HG03097 (cell line): ENCODE measurements around the gene OPRD1.

Experiments used
- ATAC-seq: cut with Tn5 transposase; IDR thresholded peaks from one replicate; pipeline ENCODE4 v1.9.1; 2021; ENCODE audit not compliant: unreplicated experiment, low FRiP score

OPRD1 gene

DNA sequence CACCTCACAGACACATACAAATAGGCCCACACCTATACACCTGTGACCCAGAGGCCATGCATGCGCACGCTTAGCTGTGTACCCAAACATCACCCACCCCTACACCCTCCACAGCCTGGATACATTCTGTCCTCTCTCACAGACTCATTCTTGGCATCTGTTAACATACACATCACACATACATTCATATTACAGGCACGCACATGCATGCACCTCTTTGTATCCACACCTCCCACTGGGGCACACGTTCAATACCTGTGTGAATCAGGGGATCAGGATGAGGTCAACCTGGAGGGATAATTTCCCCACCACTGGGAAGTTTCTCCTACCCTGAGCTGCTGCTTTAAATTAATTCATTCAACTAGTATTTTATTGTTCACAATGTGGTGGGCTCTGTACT, 66.8 kb downstream of the OPRD1 start:
- no peak for ATAC-seq

DNA sequence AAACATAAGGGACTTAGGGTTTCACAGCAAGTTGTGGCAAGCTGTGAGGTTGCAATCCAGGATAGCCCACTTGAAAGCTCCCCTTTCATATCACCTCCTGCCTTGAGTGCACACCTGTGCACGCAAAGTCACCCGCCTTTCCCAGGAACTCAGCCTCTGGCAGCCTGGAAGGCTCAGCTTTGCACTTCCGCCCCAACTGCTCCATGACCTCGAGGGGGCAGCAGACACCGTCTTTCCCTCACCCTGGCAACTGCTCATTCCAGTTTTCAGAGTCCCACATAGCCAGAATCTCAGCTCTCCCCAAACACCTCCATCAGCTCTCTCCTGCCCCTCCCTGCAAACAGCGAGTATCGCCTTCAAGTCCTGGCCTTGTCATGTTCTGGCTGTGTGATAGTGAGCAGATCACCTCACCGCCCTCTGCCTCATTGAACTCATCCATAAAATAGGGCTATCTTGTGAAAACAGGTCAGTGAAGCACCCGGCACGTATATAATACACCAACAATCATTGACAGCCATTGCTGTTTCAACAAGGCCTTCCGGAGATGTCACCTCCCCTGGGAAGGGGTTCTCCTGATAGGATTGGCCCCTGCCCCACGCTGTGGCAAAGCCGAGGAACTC, 70.1 kb downstream of the OPRD1 start:
- ATAC-seq, result no peak

DNA sequence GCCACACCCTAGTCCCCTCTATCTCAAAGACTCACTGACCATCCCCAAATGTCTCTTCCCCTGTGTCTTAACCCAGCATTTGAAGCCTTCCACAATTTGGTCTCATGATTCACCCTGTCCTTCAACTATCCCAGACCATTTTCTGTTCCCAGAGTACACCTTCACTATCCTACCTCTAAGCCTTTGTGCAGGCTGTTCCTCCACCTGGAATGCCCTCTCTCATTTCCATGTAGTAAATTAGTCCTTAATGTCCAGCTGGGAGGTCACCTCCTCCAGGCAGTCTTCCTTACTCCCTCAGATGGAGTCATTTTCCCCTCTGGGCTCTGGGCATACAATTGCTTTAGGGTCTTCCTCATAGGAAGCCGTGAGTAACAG, 71.3 kb downstream of the OPRD1 start:
- no peak for ATAC-seq

DNA sequence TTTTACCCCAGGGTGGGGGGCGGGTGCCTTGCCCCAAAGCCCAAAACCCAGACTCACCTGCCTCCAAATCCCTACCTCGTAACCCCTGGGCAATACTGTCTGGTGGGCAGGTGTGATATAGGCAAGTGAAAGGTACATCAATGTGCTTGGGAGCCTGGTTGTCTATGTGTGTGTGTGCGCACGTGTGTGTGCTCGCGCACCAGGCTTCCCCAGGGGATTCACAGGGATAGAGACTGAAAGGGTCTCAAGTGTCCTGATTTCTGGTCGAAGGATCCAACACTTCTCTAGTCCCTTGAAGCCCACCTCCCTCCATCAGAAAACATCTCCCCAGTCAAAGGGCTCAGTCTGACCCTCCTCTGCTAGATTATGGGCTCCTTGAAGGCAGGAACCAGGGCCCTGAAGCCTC, 73.5 kb downstream of the OPRD1 start:
- ATAC-seq, result no peak

DNA sequence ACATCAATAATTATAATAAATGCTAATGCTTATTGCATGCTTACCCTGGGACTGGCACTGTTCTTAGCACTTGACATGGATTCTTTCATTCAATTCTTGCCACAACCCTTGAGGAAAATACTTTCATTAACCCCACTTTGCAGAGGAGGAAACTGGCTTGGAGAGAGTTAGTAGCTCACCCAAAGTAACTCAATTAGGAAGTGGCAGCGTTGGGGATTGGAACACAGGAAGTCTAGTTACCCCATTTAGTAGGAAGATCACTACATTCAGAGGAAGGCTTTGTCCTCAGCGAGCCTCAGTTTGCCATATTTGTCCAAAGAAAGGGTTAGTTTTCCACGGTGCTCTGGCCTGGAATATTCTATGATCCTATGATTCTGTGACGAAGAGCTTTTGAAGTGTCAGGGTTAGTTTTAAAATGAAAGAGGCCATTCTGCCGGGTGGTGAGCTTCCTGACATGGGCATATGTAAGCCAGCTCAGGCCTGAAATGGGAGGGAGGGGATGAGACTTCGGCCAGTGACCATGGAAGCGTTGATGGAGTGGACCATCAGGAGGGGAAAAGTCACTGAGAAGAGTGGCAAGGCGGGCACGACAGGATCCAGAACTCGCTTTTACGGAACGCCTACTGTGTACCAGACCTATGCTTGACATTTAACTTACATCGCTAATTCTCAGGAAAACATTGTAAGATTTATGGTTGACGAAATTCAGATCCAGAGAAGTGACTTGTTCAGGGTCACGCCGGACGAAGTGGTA, 74.2 kb downstream of the OPRD1 start:
- no peak for ATAC-seq

DNA sequence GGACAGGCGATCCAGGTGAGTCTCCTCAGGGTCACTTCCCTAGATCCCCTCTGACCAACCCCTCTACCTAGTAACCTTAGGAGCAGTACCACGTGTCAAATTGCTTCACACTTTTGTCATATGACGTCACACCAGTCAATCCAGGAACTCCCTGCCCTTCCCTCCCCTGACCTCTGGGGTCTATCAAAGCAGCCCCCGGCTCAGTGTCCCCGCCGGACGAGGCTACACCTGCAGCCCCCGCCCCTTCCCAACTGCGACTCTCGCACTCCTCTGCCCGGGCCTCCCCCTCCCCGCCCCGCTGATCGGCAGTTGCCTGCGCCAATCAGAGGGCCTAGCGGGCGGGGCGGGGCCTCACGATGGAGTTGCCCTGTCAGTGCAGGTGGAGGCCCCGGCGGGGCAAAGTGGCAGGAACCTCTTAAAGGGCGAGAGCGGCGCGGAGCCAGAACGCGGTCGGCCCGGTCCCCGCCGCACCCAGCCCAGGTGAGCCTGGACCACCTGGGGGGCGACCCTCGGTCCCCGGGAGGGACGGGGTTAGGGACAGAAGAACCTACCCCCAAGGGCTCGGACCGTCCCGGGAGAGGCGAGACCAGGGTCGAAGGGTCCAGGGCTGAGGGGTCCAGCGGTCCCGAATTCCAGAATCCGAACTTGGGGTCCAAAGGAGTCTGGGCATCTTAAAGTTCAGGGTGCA, 74.9 kb downstream of the OPRD1 start:
- ATAC-seq, result no peak

DNA sequence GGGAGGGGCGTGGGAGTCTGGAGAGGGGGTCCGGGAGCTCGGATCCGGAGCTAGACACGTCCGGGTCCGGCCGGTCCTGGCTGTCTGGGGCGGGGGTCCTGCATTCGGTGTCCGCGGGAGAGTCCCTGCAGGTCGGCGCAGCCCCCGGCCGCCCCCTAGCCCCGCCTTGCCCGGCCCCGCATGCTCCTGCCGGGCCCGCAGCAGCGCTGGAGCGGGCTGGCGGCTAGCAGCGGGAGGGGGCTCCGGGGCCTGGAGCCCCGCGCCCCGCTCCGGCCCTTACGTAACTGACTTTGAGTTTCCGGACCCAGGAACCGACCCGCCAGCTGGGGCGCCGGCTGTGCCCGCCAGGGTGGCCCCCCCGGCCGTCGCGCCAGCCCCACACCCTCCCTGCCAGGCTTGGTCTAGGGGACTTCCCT, 75.5 kb downstream of the OPRD1 start:
- ATAC-seq, result no peak

DNA sequence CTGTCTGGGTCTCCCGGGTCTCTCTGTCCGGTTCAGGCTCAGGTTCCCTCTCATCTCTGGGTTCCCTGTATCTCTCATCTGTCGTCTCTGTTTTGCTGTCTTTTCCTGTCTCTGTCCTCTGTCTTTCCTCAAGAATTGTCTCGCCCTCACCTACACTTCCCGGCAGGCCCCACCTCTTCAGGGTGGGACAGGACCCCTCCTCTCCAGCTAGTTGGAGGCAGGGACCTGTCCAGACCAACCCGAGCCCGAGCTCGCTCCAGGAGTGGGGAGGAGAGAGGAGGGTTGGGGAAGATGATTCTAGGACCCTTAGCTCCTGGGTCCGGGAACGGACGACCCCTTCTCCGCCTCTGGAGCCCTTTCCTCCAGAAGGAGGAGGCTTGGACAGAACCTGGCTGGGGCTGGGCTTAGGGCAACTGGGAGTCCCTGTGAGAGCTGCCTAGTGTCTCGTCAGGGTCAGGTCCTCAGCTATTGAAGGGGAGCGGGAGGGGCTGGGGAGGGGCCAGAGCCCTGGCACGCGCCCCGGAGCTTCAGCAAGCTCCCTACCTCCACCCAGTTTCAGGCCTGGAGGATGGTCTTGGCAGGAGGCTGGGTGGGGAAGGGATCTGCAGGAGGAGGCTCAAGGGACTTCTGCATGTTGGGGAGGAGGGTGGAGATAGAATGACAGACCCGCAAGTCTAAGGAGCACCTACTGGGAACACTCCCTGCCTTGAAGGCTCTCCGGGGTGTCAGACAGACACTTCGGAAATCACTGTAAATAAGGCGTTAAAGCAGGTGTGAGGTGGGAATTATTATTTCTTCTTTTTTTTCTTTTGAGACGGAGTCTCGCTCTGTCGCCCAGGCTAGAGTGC, 76.1 kb downstream of the OPRD1 start:
- no peak for ATAC-seq

DNA sequence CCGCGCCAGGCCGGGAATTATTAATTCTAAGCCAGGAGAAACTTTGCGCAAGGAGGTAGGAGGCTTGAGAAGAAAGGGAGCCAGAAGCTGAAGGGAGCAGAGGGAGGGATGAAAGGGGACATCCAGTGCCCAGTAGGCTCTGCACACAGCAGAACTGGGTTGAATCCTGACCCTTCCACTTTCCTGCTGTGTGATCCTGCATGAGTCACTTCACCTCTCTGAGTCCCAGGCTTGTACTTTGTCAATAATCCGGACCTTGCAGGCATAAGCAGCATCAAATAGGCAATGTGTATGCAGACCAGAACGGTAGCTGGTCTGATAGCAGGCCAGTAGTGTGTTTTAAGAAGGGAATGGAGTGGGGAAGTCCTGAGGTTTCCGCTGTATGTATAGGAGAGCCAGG, 76.9 kb downstream of the OPRD1 start:
- no peak for ATAC-seq

DNA sequence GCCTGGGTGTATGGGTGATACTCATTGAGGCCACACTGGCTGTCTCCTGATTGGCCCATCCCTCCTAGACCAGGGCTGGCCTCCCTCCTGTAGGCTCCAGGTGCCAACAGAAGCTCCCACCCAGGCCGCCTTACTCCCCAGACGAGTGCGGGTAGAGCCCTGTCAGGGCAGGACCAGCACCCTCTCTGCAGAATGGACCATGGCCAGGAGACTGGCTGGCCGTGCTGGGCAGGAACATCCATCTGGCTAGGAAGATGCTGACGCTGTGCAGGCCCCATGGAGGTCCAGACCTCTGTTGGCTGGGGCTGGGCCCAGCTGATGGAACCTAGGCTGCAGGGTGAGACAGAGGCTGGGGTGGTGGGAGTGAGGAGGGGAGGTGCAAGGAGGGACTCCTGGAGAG, 77.4 kb downstream of the OPRD1 start:
- ATAC-seq, result no peak

DNA sequence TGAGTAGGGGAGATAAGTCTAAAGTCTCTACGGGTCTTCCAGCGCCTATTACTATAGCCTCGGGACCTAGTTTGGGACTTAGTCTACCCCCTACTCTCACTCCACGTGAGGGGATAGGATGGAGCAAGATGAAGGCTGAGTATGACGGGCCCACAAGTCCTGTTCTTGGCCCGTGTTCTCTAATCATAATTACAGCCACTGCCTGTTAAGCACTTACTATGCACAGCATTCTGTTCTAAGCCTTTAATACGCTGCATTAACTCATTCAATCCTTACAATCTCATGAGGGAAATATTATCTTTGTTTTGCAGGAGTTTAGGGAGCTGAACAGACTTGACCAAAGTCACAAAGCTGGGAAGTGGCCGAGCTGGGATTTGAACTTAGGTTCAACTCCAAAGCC, 78.5 kb downstream of the OPRD1 start:
- ATAC-seq, result no peak

DNA sequence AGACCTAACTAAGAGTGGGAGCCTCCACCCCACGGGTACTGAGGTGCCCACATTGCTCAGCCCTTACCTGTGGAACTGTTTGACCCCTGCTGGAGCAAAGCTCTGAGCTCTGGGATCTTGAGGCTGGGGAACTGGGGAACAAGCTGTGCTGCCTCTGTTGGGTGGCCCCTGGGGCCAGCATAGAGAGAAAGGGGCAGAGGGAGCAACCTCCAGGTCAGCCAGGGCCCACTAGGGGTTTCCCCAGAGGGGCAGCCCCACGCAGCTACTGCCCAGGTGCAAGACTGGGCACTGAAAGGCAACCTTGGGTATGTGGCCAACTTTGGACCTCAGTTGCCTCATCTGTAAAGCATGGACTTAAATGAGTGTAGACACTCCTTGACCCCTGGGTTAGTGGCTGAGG, 78.9 kb downstream of the OPRD1 start:
- no peak for ATAC-seq

DNA sequence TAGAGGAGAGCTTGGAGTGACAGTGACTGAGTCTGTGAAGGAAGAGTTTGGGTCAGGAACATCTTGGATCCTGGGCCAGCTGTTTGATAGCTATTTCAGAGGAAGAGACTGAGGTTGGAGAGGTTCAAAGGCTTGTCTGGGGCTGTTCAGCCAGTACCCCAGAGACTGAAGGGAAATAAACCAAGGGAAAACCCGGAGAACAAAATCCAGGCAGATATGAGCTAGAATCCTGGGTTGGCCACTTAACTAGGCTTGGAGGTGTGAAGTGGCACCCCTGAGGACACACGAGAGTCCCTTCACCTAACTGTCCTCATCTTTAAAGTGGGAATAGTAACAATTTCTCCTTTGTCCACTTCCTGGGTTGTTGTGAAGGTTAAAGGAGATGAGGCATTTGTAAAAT, 79.3 kb downstream of the OPRD1 start:
- no peak for ATAC-seq

DNA sequence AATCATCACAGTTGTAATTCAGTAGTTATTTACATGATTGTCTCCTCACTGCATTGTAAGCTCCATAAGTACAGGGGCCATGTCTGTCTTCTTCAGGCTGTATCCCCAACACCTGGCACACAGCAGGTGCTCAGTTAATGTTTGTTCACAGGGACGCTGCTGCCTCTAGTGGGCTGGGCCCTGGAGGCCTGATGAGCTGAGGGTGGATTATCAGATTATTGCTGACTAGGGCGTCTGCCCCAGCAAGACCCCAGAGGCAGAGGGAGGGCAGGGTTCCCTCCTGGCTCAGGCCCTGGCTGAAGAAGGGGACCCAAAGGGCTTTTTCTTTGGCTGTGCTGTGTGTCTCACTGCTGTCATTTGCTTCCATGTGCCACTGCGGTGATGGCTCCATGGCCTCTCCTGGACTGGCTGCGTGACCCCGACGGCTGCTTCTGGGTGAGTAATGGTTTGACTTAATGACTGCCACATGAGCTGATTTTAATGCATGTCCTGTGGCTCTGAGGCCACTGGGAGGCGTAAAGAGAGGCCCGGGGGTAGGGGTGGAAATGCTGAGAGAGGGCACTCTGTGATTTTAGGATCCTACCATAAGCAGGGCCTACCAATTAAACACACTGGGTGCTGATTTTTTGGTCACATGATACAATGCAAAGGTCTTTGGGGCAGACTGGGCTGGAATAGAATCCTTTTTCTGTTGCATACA, 81.6 kb downstream of the OPRD1 start:
- ATAC-seq, result no peak

DNA sequence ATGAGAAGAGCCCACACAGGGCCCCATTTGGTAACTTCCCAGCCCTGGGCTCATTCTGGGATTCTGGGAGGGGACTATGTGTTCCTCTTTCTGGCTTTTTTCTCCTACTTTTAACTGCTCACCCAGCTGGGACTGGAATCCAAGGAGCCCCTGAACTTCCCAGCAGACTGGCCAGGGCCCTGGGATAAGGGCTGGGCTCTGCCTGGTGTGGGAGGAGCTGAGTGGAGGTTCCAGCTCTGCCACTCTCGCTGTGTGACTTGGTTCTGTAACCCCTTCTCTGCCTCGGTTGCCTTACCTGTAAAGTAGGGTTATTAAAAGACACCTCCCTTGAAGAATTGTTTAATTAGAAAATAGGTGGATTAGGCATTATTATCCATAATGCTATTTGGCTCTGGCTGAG, 82.8 kb downstream of the OPRD1 start:
- ATAC-seq, result no peak

DNA sequence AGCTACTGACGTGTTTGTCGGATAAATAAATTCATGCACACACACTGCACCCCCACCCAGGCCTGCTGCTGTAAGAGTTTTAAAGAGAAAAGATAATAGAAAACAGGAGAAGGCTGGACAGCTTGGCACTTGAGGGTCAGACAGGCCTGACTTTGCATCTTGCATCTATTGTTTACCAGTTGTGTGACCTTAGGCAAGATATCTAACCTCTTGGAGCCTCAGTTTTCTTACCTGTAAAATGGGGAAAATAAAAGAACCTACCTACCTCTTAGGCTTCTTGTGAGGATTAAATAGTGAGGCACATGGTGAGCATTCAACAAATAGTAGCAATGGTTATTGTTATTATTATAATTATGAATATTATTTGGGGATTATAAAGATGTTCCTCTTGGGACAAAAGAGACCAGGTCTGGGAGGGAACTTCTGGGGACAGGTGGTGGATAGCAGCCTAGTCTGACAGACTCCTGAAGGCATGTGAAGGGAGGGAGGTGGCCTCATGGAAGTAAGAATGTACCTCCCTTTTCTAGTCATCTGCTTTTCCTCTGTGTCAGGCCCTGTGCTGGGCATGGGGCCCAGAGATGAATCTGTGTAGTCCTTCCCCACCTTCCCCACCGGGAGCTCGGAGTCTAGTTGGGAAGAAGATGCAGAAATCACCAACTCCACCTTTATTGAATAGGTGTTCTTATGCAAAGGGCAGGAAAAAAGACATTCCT, 84.1 kb downstream of the OPRD1 start:
- no peak for ATAC-seq

DNA sequence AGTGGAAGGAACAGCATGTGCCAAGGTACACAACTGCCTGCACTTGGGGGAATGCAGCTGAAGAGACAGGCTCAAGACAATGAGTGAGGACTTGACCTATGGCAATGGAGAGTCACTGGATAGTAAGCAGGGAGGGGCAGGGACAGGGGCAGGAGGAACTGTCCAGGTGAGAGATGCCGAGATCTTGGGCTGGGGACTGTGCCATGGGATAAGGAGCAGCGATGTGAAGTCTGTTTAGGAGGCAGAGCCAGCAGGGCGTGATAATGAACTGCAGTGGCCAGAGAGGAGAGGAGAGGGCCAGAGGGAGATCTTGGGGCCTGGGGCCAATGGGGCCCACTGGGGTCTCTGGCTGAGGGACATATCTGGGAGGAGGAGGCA, 84.6 kb downstream of the OPRD1 start:
- ATAC-seq, result no peak

DNA sequence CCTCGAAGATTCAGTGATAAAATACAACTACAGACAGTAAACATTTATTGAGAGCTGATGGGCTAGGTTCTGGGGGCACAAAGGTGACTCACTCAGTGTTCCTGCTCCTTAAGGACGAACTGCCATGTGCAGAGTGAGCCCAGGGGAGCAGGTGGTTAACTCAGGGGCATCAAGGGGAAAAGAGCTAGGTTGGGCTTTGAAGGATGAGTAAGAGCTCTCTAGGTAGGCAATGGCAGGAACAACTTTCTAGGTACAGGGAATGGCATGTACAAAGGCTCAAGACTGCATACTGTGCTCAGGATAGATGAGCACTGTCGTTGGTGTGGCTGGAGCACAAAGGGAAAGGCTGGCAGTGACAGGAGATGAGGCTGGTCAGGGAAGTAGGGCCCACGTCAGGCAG, 85.8 kb downstream of the OPRD1 start:
- ATAC-seq, result no peak

DNA sequence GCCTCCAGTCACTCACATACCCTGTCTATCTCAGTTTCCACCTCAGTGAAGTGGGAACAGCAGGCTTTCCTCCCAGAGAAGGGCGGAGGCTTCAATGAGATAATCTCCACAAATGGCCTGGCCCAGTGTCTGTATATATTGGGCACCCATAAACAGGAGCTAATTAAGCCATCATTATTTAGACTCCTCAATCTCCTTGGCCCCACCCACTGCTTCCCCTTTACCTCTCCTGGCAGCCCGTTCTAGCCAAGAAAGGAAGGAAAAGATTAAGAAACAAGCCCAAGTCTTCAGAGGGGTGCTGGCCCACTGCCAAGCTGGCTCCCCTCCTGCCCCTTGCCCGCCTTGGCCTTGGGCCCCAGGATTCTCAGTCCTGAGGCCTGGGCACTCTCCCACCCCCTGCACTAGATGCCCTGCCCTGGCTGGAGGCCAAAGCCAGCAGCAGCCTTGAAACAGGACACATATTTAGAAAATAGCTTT, 86.5 kb downstream of the OPRD1 start:
- no peak for ATAC-seq

DNA sequence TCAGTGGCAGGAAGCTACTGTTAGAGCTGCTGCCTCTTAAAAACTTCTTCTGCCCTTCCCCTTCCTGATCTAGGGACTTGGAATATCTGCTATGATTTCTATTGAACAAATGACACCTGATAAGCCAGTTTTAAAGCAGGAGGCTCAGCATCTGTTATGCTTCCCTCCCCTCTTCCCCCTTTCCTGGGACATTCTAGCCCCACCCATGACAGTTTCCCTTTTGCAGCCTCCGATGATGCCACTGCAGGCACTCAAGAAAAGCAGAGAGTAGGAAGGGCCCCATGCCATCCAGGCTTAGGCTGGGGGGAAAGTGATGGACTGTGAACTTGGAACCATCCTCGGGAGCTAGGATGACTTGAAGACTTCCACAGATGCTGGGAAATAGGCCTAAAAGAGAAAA, 87.3 kb downstream of the OPRD1 start:
- no peak for ATAC-seq
